HepG2 (cell line): ENCODE data around the gene TACC2.

Source experiments
- EZH2 ChIP-seq: conservative IDR thresholded peaks from 2 replicates; pipeline ENCODE4 v1.6.1; 2012; ENCODE audit warnings: mild to moderate bottlenecking, low read depth, low read length, moderate library complexity
- HDAC2 ChIP-seq: sonication (generic); formaldehyde crosslinking; IDR thresholded peaks from 2 replicates; pipeline ENCODE4 v1.4.0; 2020; ENCODE audit warnings: missing genetic modification reagents
- MBNL3 ChIP-seq: fragments of 250-450 bp; sonication (Bioruptor Pico); conservative IDR thresholded peaks from 2 replicates; pipeline ENCODE4 v1.8.0; 2022; ENCODE audit warnings: mild to moderate bottlenecking, inconsistent platforms
- POLR2AphosphoS5 ChIP-seq: IDR thresholded peaks from 2 replicates; pipeline ENCODE4 v1.6.1; 2012; ENCODE audit warnings: low read depth, low read length
- POLR2G ChIP-seq: fragments of 200-400 bp; formaldehyde crosslinking; IDR thresholded peaks from 2 replicates; pipeline ENCODE4 v1.6.1; 2018; ENCODE audit warnings: mild to moderate bottlenecking, low read depth, low read length, moderate library complexity
- RAD51 ChIP-seq: fragments of 450-650 bp; IDR thresholded peaks from 2 replicates; pipeline ENCODE4 v1.6.1; 2016; ENCODE audit warnings: borderline replicate concordance
- ZNF468 ChIP-seq: sonication (generic); formaldehyde crosslinking; IDR thresholded peaks from 2 replicates; pipeline ENCODE4 v1.8.0; 2022; ENCODE audit warnings: mild to moderate bottlenecking, moderate library complexity, missing genetic modification reagents
- ZNF598 ChIP-seq: sonication (generic); formaldehyde crosslinking; IDR thresholded peaks from 2 replicates; pipeline ENCODE4 v1.5.1; 2020; ENCODE audit warnings: mild to moderate bottlenecking, missing genetic modification reagents, borderline replicate concordance
- ZNF724P ChIP-seq: sonication (generic); formaldehyde crosslinking; IDR thresholded peaks from 2 replicates; pipeline ENCODE4 v1.8.0; 2022; ENCODE audit warnings: missing genetic modification reagents, borderline replicate concordance
- TF ChIP-seq, protein P1 (sequence below): sonication (generic); formaldehyde crosslinking; IDR thresholded peaks from 2 replicates; pipeline ENCODE4 v1.5.0; 2020; ENCODE audit warnings: missing genetic modification reagents
- TF ChIP-seq, protein P2 (sequence below): sonication (generic); formaldehyde crosslinking; IDR thresholded peaks from 2 replicates; pipeline ENCODE4 v1.4.0; 2020; ENCODE audit warnings: missing genetic modification reagents, borderline replicate concordance
- TF ChIP-seq, protein P3 (sequence below): IDR thresholded peaks from 2 replicates; pipeline ENCODE4 v1.6.1; 2012; ENCODE audit warnings: inconsistent platforms
- TF ChIP-seq, protein P4 (sequence below): sonication (generic); formaldehyde crosslinking; IDR thresholded peaks from 2 replicates; pipeline ENCODE4 v1.5.0; 2020; ENCODE audit warnings: mild to moderate bottlenecking, missing genetic modification reagents, moderate library complexity
- TF ChIP-seq, protein P5 (sequence below): sonication (generic); formaldehyde crosslinking; conservative IDR thresholded peaks from 2 replicates; pipeline ENCODE4 v1.4.0; 2020; ENCODE audit warnings: missing genetic modification reagents

DNA sequence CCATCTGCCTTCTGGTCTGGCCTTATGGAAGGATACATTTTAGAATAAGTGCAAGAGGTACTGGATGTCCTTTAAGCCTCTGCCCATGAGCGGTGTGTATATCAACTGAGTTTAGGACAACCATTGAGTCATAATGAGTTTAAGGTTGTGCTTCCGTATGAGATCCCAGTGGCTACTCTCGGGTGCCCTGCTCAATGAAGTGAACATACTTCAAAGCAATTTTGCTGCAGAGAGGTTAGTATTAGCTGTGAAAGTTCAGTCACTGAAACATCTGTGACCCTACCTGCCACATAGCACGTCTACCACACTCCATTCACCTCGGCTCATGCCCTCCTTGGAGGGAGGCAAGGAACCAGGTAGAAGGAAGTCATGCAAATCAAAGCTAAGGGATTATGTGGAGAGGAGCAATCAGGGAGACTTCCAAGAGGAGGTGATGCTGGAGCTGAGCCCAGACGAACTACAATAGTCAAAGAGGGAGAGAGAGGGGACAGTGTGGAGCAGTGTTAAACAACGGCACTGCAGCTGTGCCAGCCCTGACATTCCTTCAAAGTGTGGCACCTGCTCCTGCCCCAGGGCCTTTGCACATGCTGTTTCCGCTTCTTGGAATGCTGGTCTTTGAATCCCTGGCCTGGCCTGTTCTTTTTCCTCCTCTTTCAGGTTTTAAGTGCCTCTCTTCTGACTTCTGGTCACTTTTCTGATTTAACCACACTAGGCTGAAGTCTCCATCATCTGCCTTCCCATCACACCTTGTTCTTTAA is 307.6 kb downstream of the TACC2 start:
- no peak for TF ChIP-seq EZH2
- TF ChIP-seq, protein P1, sequence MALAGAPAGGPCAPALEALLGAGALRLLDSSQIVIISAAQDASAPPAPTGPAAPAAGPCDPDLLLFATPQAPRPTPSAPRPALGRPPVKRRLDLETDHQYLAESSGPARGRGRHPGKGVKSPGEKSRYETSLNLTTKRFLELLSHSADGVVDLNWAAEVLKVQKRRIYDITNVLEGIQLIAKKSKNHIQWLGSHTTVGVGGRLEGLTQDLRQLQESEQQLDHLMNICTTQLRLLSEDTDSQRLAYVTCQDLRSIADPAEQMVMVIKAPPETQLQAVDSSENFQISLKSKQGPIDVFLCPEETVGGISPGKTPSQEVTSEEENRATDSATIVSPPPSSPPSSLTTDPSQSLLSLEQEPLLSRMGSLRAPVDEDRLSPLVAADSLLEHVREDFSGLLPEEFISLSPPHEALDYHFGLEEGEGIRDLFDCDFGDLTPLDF (CRISPR knock-in tag): no peak
- TF ChIP-seq MBNL3 (CRISPR knock-in tag): no peak
- TF ChIP-seq, protein P2, sequence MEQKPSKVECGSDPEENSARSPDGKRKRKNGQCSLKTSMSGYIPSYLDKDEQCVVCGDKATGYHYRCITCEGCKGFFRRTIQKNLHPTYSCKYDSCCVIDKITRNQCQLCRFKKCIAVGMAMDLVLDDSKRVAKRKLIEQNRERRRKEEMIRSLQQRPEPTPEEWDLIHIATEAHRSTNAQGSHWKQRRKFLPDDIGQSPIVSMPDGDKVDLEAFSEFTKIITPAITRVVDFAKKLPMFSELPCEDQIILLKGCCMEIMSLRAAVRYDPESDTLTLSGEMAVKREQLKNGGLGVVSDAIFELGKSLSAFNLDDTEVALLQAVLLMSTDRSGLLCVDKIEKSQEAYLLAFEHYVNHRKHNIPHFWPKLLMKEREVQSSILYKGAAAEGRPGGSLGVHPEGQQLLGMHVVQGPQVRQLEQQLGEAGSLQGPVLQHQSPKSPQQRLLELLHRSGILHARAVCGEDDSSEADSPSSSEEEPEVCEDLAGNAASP: no peak
- no peak for TF ChIP-seq ZNF598 (CRISPR knock-in tag)
- TF ChIP-seq, protein P3, sequence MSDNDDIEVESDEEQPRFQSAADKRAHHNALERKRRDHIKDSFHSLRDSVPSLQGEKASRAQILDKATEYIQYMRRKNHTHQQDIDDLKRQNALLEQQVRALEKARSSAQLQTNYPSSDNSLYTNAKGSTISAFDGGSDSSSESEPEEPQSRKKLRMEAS: no peak
- no peak for TF ChIP-seq POLR2G
- TF ChIP-seq, protein P4, sequence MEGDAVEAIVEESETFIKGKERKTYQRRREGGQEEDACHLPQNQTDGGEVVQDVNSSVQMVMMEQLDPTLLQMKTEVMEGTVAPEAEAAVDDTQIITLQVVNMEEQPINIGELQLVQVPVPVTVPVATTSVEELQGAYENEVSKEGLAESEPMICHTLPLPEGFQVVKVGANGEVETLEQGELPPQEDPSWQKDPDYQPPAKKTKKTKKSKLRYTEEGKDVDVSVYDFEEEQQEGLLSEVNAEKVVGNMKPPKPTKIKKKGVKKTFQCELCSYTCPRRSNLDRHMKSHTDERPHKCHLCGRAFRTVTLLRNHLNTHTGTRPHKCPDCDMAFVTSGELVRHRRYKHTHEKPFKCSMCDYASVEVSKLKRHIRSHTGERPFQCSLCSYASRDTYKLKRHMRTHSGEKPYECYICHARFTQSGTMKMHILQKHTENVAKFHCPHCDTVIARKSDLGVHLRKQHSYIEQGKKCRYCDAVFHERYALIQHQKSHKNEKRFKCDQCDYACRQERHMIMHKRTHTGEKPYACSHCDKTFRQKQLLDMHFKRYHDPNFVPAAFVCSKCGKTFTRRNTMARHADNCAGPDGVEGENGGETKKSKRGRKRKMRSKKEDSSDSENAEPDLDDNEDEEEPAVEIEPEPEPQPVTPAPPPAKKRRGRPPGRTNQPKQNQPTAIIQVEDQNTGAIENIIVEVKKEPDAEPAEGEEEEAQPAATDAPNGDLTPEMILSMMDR: no peak
- TF ChIP-seq ZNF724P (CRISPR knock-in tag): no peak
- TF ChIP-seq RAD51: no peak
- TF ChIP-seq POLR2AphosphoS5: no peak
- 0 out of 2 replicates have a peak, but pooled peaks have one; percentile 11 for TF ChIP-seq HDAC2
- no peak for TF ChIP-seq ZNF468 (CRISPR knock-in tag)
- TF ChIP-seq, protein P5, sequence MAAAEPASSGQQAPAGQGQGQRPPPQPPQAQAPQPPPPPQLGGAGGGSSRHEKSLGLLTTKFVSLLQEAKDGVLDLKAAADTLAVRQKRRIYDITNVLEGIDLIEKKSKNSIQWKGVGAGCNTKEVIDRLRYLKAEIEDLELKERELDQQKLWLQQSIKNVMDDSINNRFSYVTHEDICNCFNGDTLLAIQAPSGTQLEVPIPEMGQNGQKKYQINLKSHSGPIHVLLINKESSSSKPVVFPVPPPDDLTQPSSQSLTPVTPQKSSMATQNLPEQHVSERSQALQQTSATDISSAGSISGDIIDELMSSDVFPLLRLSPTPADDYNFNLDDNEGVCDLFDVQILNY (CRISPR knock-in tag): no peak
